Measurements from ENCODE around the gene JAG2.

Gene JAG2

GRCh38 chr14:105193916-105194782, 25.6 kb upstream of the JAG2 start:
- H3K9ac ChIP-seq (ENCODE audit: low read length): no peak overlapping the region
- no peak overlapping the region for H3K4me3 ChIP-seq (ENCODE audit: low read length)
- no peaks in the 10 kb centered on the region for H3K9me3 ChIP-seq (ENCODE audit: control insufficient read depth, low read length)
- H3K27me3 ChIP-seq (replicated peaks; ENCODE audit: control insufficient read depth, insufficient read depth, low read length): peaks cover 63% of the 10 kb centered on the region
- no peak for DNase-seq (ENCODE audit: low read depth)
- no peaks in the 10 kb centered on the region for H3K36me3 ChIP-seq (ENCODE audit: control insufficient read depth, insufficient read depth, low read length, severe bottlenecking)
- H3K4me1 ChIP-seq (ENCODE audit: control insufficient read depth, insufficient read depth, low read length): peaks cover 3% of the 10 kb centered on the region

GRCh38 chr14:105192866-105193731, 24.5 kb upstream of the JAG2 start:
- no peaks in the 10 kb centered on the region for H3K36me3 ChIP-seq (ENCODE audit: control insufficient read depth, insufficient read depth, low read length, severe bottlenecking)
- DNase-seq (ENCODE audit: low read depth): peak; percentile 33

GRCh38 chr14:105187935-105188524, 19.5 kb upstream of the JAG2 start:
- H3K9me3 ChIP-seq (ENCODE audit: control insufficient read depth, low read length): peaks cover 9% of the 10 kb centered on the region
- H3K27me3 ChIP-seq (replicated peaks; ENCODE audit: control insufficient read depth, insufficient read depth, low read length): peaks cover 45% of the 10 kb centered on the region
- no peaks in the 10 kb centered on the region for H3K36me3 ChIP-seq (ENCODE audit: control insufficient read depth, insufficient read depth, low read length, severe bottlenecking)
- no peaks in the 10 kb centered on the region for H3K4me1 ChIP-seq (ENCODE audit: control insufficient read depth, insufficient read depth, low read length)
- no peak overlapping the region for H3K4me3 ChIP-seq (ENCODE audit: low read length)
- DNase-seq (ENCODE audit: low read depth): no peak
- H3K9ac ChIP-seq (ENCODE audit: low read length): no peak overlapping the region

More at GRCh38 chr14:105192866-105193731, 24.5 kb upstream of the JAG2 start:
- Histone ChIP-seq H3K9me3 (ENCODE audit: control insufficient read depth, low read length) (peaks cover 5% of the 10 kb centered on the region), H3K4me3 (ENCODE audit: low read length) (no peak overlapping the region), H3K4me1 (ENCODE audit: control insufficient read depth, insufficient read depth, low read length) (peaks cover 3% of the 10 kb centered on the region), H3K27me3 (replicated peaks; ENCODE audit: control insufficient read depth, insufficient read depth, low read length) (peaks cover 63% of the 10 kb centered on the region), H3K9ac (ENCODE audit: low read length) (no peak overlapping the region)

- no peak overlapping the region for H3K4me3 ChIP-seq (ENCODE audit: low read length)
- peaks cover 44% of the 10 kb centered on the region for H3K27me3 ChIP-seq (replicated peaks; ENCODE audit: control insufficient read depth, insufficient read depth, low read length)
- no peak overlapping the region for H3K9ac ChIP-seq (ENCODE audit: low read length)
- no peaks in the 10 kb centered on the region for H3K4me1 ChIP-seq (ENCODE audit: control insufficient read depth, insufficient read depth, low read length)
- peaks cover 9% of the 10 kb centered on the region for H3K9me3 ChIP-seq (ENCODE audit: control insufficient read depth, low read length)
- no peak for DNase-seq (ENCODE audit: low read depth)
- no peaks in the 10 kb centered on the region for H3K36me3 ChIP-seq (ENCODE audit: control insufficient read depth, insufficient read depth, low read length, severe bottlenecking)
Measured at GRCh38 chr14:105187116-105187515, 18.5 kb upstream of the JAG2 start.

- H3K9me3 ChIP-seq (ENCODE audit: control insufficient read depth, low read length): peaks cover 9% of the 10 kb centered on the region
- H3K36me3 ChIP-seq (ENCODE audit: control insufficient read depth, insufficient read depth, low read length, severe bottlenecking): no peaks in the 10 kb centered on the region
- no peaks in the 10 kb centered on the region for H3K4me1 ChIP-seq (ENCODE audit: control insufficient read depth, insufficient read depth, low read length)
- no peak overlapping the region for H3K9ac ChIP-seq (ENCODE audit: low read length)
- DNase-seq (ENCODE audit: low read depth): no peak
- H3K4me3 ChIP-seq (ENCODE audit: low read length): no peak overlapping the region
- peaks cover 41% of the 10 kb centered on the region for H3K27me3 ChIP-seq (replicated peaks; ENCODE audit: control insufficient read depth, insufficient read depth, low read length)
Measured at GRCh38 chr14:105185973-105186372, 17.4 kb upstream of the JAG2 start.

GRCh38 chr14:105185001-105185400, 16.4 kb upstream of the JAG2 start:
- no peaks in the 10 kb centered on the region for H3K4me1 ChIP-seq (ENCODE audit: control insufficient read depth, insufficient read depth, low read length)
- no peak for DNase-seq (ENCODE audit: low read depth)
- H3K9ac ChIP-seq (ENCODE audit: low read length): no peak overlapping the region
- H3K4me3 ChIP-seq (ENCODE audit: low read length): no peak overlapping the region
- no peaks in the 10 kb centered on the region for H3K36me3 ChIP-seq (ENCODE audit: control insufficient read depth, insufficient read depth, low read length, severe bottlenecking)
- peaks cover 9% of the 10 kb centered on the region for H3K9me3 ChIP-seq (ENCODE audit: control insufficient read depth, low read length)
- peaks cover 41% of the 10 kb centered on the region for H3K27me3 ChIP-seq (replicated peaks; ENCODE audit: control insufficient read depth, insufficient read depth, low read length)

- Histone ChIP-seq H3K9me3 (ENCODE audit: control insufficient read depth, low read length) (peaks cover 9% of the 10 kb centered on the region), H3K4me1 (ENCODE audit: control insufficient read depth, insufficient read depth, low read length) (no peaks in the 10 kb centered on the region), H3K4me3 (ENCODE audit: low read length) (no peak overlapping the region), H3K36me3 (ENCODE audit: control insufficient read depth, insufficient read depth, low read length, severe bottlenecking) (no peaks in the 10 kb centered on the region), H3K9ac (ENCODE audit: low read length) (no peak overlapping the region), H3K27me3 (replicated peaks; ENCODE audit: control insufficient read depth, insufficient read depth, low read length) (peaks cover 43% of the 10 kb centered on the region)
- no peak for DNase-seq (ENCODE audit: low read depth)
Measured at GRCh38 chr14:105184461-105184860, 15.9 kb upstream of the JAG2 start.

GRCh38 chr14:105182296-105183020, 13.9 kb upstream of the JAG2 start:
- DNase-seq (ENCODE audit: low read depth): no peak
- Histone ChIP-seq H3K27me3 (replicated peaks; ENCODE audit: control insufficient read depth, insufficient read depth, low read length) (peaks cover 27% of the 10 kb centered on the region), H3K9ac (ENCODE audit: low read length) (no peak overlapping the region), H3K4me1 (ENCODE audit: control insufficient read depth, insufficient read depth, low read length) (peaks cover 2% of the 10 kb centered on the region), H3K36me3 (ENCODE audit: control insufficient read depth, insufficient read depth, low read length, severe bottlenecking) (no peaks in the 10 kb centered on the region), H3K4me3 (ENCODE audit: low read length) (no peak overlapping the region), H3K9me3 (ENCODE audit: control insufficient read depth, low read length) (no peaks in the 10 kb centered on the region)

GRCh38 chr14:105181549-105182295, 13.1 kb upstream of the JAG2 start:
- DNase-seq (ENCODE audit: low read depth): no peak
- Histone ChIP-seq H3K9ac (ENCODE audit: low read length) (no peak overlapping the region), H3K36me3 (ENCODE audit: control insufficient read depth, insufficient read depth, low read length, severe bottlenecking) (no peaks in the 10 kb centered on the region), H3K27me3 (replicated peaks; ENCODE audit: control insufficient read depth, insufficient read depth, low read length) (peaks cover 23% of the 10 kb centered on the region), H3K9me3 (ENCODE audit: control insufficient read depth, low read length) (no peaks in the 10 kb centered on the region), H3K4me1 (ENCODE audit: control insufficient read depth, insufficient read depth, low read length) (peaks cover 10% of the 10 kb centered on the region), H3K4me3 (ENCODE audit: low read length) (no peak overlapping the region)
